Left ventricle myocardium inferior (tissue), 1 donor: ENCODE data around the gene PLA2R1. TPM values are rescaled to one million over a fixed set of nuclear protein-coding genes. Genes with fewer than 3 reads are reported as not detected.
A peak's percentile ranks its signal among the peaks of the same experiment; 100 is the strongest.

Experiments used
- DNase-seq: peaks from one replicate; pipeline ENCODE4 v3.0.0-alpha.2; 2020
- H3K27ac ChIP-seq: fragments of 200-600 bp; replicated peaks from 2 replicates; pipeline ENCODE4 v1.8.0; 2021
- H3K27me3 ChIP-seq: fragments of 200-600 bp; 2 replicates; pipeline ENCODE4 v1.8.0; 2021; ENCODE audit warnings: low read depth
- H3K36me3 ChIP-seq: fragments of 200-600 bp; 2 replicates; pipeline ENCODE4 v1.8.0; 2021
- H3K4me1 ChIP-seq: fragments of 200-600 bp; 2 replicates; pipeline ENCODE4 v1.8.0; 2021
- H3K4me3 ChIP-seq: fragments of 200-600 bp; 2 replicates; pipeline ENCODE4 v1.8.0; 2021; ENCODE audit warnings: mild to moderate bottlenecking, moderate library complexity
- H3K9me3 ChIP-seq: fragments of 200-600 bp; replicated peaks from 2 replicates; pipeline ENCODE4 v1.8.0; 2021
- CTCF ChIP-seq: fragments of 200-600 bp; IDR thresholded peaks from 2 replicates; pipeline ENCODE4 v1.8.0; 2021; ENCODE audit warnings: antibody characterized with exemption, mild to moderate bottlenecking, borderline replicate concordance
- intact Hi-C: fragments of 100-400 bp; cut with micrococcal nuclease; formaldehyde crosslinking; loops from one replicate; pipeline ENCODE4 v1.11.0; 2022
- total RNA-seq: library from RNA; stranded (reverse); fragmentation: NEBNext Ultra II Directional; extraction: Animal tissue kit (Norgen Biotek cat#: 25700); gene quantifications from one replicate; pipeline ENCODE4 v1.2.1, GENCODE V29; 2021
- donor health status: DM: no; HTN: yes; CAD: no; lungs with severe emphysema.

The PLA2R1 gene
- total RNA-seq, 1 donor from 2014 or later: 2.3 TPM

GRCh38 chr2:159941729-159942128 lies 120.7 kb downstream of the PLA2R1 start:
- peaks cover 34% of the 10 kb centered on the region for H3K4me1 ChIP-seq
- DNase-seq: no peak
- H3K4me3 ChIP-seq: no peak overlapping the region
- H3K9me3 ChIP-seq: no peaks in the 10 kb centered on the region
- H3K27ac ChIP-seq: no peak overlapping the region
- TF ChIP-seq CTCF: no peak
- no peaks in the 10 kb centered on the region for H3K27me3 ChIP-seq
- intact Hi-C loops: no loop called here
- H3K36me3 ChIP-seq: no peaks in the 10 kb centered on the region

GRCh38 chr2:159939946-159940345 lies 122.5 kb downstream of the PLA2R1 start:
- H3K36me3 ChIP-seq: no peaks in the 10 kb centered on the region
- peak; percentile 46 for TF ChIP-seq CTCF
- H3K9me3 ChIP-seq: no peaks in the 10 kb centered on the region
- intact Hi-C loops: no loop called here
- H3K4me1 ChIP-seq: peaks cover 23% of the 10 kb centered on the region
- no peak overlapping the region for H3K4me3 ChIP-seq
- no peaks in the 10 kb centered on the region for H3K27me3 ChIP-seq
- H3K27ac ChIP-seq: no peak overlapping the region
- DNase-seq: no peak

- intact Hi-C loops: no loop called here
- DNase-seq: no peak
- Histone ChIP-seq H3K4me1 (peaks cover 29% of the 10 kb centered on the region), H3K27ac (peak overlapping the region; percentile 24), H3K4me3 (no peak overlapping the region), H3K36me3 (no peaks in the 10 kb centered on the region), H3K27me3 (no peaks in the 10 kb centered on the region), H3K9me3 (no peaks in the 10 kb centered on the region)
- TF ChIP-seq CTCF: no peak
These were observed 124.0 kb downstream of the PLA2R1 start for GRCh38 chr2:159938395-159938794.

GRCh38 chr2:159936471-159936870 lies 125.9 kb downstream of the PLA2R1 start:
- no peak for DNase-seq
- no peak for TF ChIP-seq CTCF
- Histone ChIP-seq H3K27ac (no peak overlapping the region), H3K9me3 (no peaks in the 10 kb centered on the region), H3K27me3 (no peaks in the 10 kb centered on the region), H3K4me1 (peaks cover 29% of the 10 kb centered on the region), H3K4me3 (no peak overlapping the region), H3K36me3 (no peaks in the 10 kb centered on the region)
- intact Hi-C loops: no loop called here

- H3K27ac ChIP-seq: peak overlapping the region; percentile 15
- no peak for DNase-seq
- intact Hi-C loops: no loop called here
These were observed 128.7 kb downstream of the PLA2R1 start for GRCh38 chr2:159933727-159934049.

More at GRCh38 chr2:159933727-159934049, 128.7 kb downstream of the PLA2R1 start:
- no peak overlapping the region for H3K4me3 ChIP-seq
- TF ChIP-seq CTCF: no peak
- H3K9me3 ChIP-seq: peaks cover 11% of the 10 kb centered on the region
- H3K27me3 ChIP-seq: no peaks in the 10 kb centered on the region
- H3K36me3 ChIP-seq: no peaks in the 10 kb centered on the region
- peaks cover 24% of the 10 kb centered on the region for H3K4me1 ChIP-seq
